ENCODE results near the gene ACTR1B.
"Not testable (repeated sequence)": the region's sequence is repeated elsewhere in the genome, so short reads cannot be mapped to it uniquely, and the experiment has no call there.

Gene ACTR1B

GRCh38 chr2:97608745-97609144 lies 55.1 kb downstream of the ACTR1B start:
- DNase-seq = not testable (repeated sequence)
